ENCODE results near the gene NTF3.

GRCh38 chr12:5451251-5451650 lies 19.3 kb downstream of the NTF3 start:
- no peak for TF ChIP-seq CTCF (IDR thresholded peaks at IDR 0.05)
- no peak for TF ChIP-seq POLR2A (IDR thresholded peaks at IDR 0.05)

Measured in lower leg skin (tissue), 3 donors.